GM04503 (cell line): ENCODE data around the gene SBNO1.
"Not testable (repeated sequence)": the region's sequence is repeated elsewhere in the genome, so short reads cannot be mapped to it uniquely, and the experiment has no call there.

ENCODE experiments used
- DNase-seq: peaks from one replicate; pipeline ENCODE4 v3.0.0-alpha.2; 2012; ENCODE audit warnings: low read depth

The SBNO1 gene

GRCh38 chr12:123270214-123271000, 94.2 kb downstream of the SBNO1 start:
- DNase-seq: no peak

- DNase-seq: no peak
These were observed 94.8 kb downstream of the SBNO1 start for GRCh38 chr12:123269896-123270213.

- DNase-seq: no peak
These were observed 95.2 kb downstream of the SBNO1 start for GRCh38 chr12:123269395-123269892.

GRCh38 chr12:123268850-123269249, 95.8 kb downstream of the SBNO1 start:
- no peak for DNase-seq

GRCh38 chr12:123267991-123268843, 96.4 kb downstream of the SBNO1 start:
- DNase-seq: no peak

GRCh38 chr12:123267335-123267920, 97.2 kb downstream of the SBNO1 start:
- DNase-seq: no peak

GRCh38 chr12:123266679-123267277, 97.9 kb downstream of the SBNO1 start:
- DNase-seq: no peak

GRCh38 chr12:123265851-123266678, 98.6 kb downstream of the SBNO1 start:
- DNase-seq: no peak

- no peak for DNase-seq
These were observed 100.0 kb downstream of the SBNO1 start for GRCh38 chr12:123264642-123265041.

- DNase-seq: no peak
These were observed 101.3 kb downstream of the SBNO1 start for GRCh38 chr12:123263196-123263817.

- DNase-seq: no peak
These were observed 103.5 kb downstream of the SBNO1 start for GRCh38 chr12:123261196-123261595.

- no peak for DNase-seq
These were observed 104.6 kb downstream of the SBNO1 start for GRCh38 chr12:123260081-123260480.

GRCh38 chr12:123258593-123258992, 106.1 kb downstream of the SBNO1 start:
- no peak for DNase-seq

- no peak for DNase-seq
These were observed 109.7 kb downstream of the SBNO1 start for GRCh38 chr12:123254853-123255446.

- no peak for DNase-seq
These were observed 110.8 kb downstream of the SBNO1 start for GRCh38 chr12:123253641-123254459.

GRCh38 chr12:123252365-123252764, 112.3 kb downstream of the SBNO1 start:
- not testable (repeated sequence) for DNase-seq

- DNase-seq: no peak
These were observed 113.1 kb downstream of the SBNO1 start for GRCh38 chr12:123251403-123252076.

- DNase-seq: no peak
These were observed 113.9 kb downstream of the SBNO1 start for GRCh38 chr12:123250471-123251383.
